GM18517 (cell line): ENCODE results near the gene OTUB1.

Experiments used
- ATAC-seq: cut with Tn5 transposase; IDR thresholded peaks from one replicate; pipeline ENCODE4 v1.9.1; 2021; ENCODE audit warnings: mild to moderate bottlenecking, moderate library complexity; ENCODE audit not compliant: unreplicated experiment

Gene OTUB1

GRCh38 chr11:64020976-64021756, 34.9 kb downstream of the OTUB1 start:
- no peak for ATAC-seq

GRCh38 chr11:64021757-64022093, 35.5 kb downstream of the OTUB1 start:
- no peak for ATAC-seq

- no peak for ATAC-seq
Observed at GRCh38 chr11:64022125-64022784, 36.0 kb downstream of the OTUB1 start.

GRCh38 chr11:64023712-64024710, 37.8 kb downstream of the OTUB1 start:
- no peak for ATAC-seq

GRCh38 chr11:64025205-64025604, 39.0 kb downstream of the OTUB1 start:
- no peak for ATAC-seq

GRCh38 chr11:64026575-64027205, 40.5 kb downstream of the OTUB1 start:
- ATAC-seq: no peak

GRCh38 chr11:64027651-64028397, 41.6 kb downstream of the OTUB1 start:
- ATAC-seq: no peak

- ATAC-seq: no peak
Observed at GRCh38 chr11:64028398-64029115, 42.3 kb downstream of the OTUB1 start.

GRCh38 chr11:64029773-64030172, 43.5 kb downstream of the OTUB1 start:
- no peak for ATAC-seq

- no peak for ATAC-seq
Observed at GRCh38 chr11:64031001-64031400, 44.8 kb downstream of the OTUB1 start.

GRCh38 chr11:64032050-64032449, 45.8 kb downstream of the OTUB1 start:
- no peak for ATAC-seq

- no peak for ATAC-seq
Observed at GRCh38 chr11:64034411-64034811, 48.2 kb downstream of the OTUB1 start.

- no peak for ATAC-seq
Observed at GRCh38 chr11:64035081-64035524, 48.9 kb downstream of the OTUB1 start.

GRCh38 chr11:64035576-64035975, 49.3 kb downstream of the OTUB1 start, which contains the start of gene FLRT1:
Gene FLRT1 (plus strand): TSS chr11:64035931. CDS start chr11:64116268, 80,337 bp downstream.
- no peak for ATAC-seq

GRCh38 chr11:64036087-64037026, 50.1 kb downstream of the OTUB1 start:
- no peak for ATAC-seq

- no peak for ATAC-seq
Observed at GRCh38 chr11:64037027-64037634, 50.9 kb downstream of the OTUB1 start.

GRCh38 chr11:64038500-64038899, 52.3 kb downstream of the OTUB1 start:
- ATAC-seq: no peak
